GM19025 (cell line): ENCODE data around the gene WDFY2.

ENCODE experiments used
- ATAC-seq: cut with Tn5 transposase; IDR thresholded peaks from one replicate; pipeline ENCODE4 v1.9.1; 2021; ENCODE audit warnings: mild to moderate bottlenecking, low read depth, moderate library complexity; ENCODE audit not compliant: unreplicated experiment

The WDFY2 gene

GRCh38 chr13:51659276-51660127 is 75.2 kb downstream of the WDFY2 start:
- no peak for ATAC-seq

GRCh38 chr13:51660813-51661212 is 76.6 kb downstream of the WDFY2 start:
- ATAC-seq, result no peak

- ATAC-seq, result no peak
These were observed 80.0 kb downstream of the WDFY2 start for GRCh38 chr13:51663973-51664957.

- ATAC-seq, result no peak
These were observed 81.2 kb downstream of the WDFY2 start for GRCh38 chr13:51665456-51665855.

GRCh38 chr13:51666374-51666773 is 82.1 kb downstream of the WDFY2 start:
- ATAC-seq, result no peak

GRCh38 chr13:51666839-51667238 is 82.6 kb downstream of the WDFY2 start:
- ATAC-seq, result no peak

GRCh38 chr13:51668580-51669195 is 84.4 kb downstream of the WDFY2 start:
- no peak for ATAC-seq

- ATAC-seq, result no peak
These were observed 88.9 kb downstream of the WDFY2 start for GRCh38 chr13:51673165-51673564.

- ATAC-seq, result no peak
These were observed 90.0 kb downstream of the WDFY2 start for GRCh38 chr13:51674276-51674675.

GRCh38 chr13:51675385-51675784 is 91.1 kb downstream of the WDFY2 start:
- ATAC-seq, result no peak

- ATAC-seq, result no peak
These were observed 91.6 kb downstream of the WDFY2 start for GRCh38 chr13:51675877-51676276.

- ATAC-seq, result no peak
These were observed 92.5 kb downstream of the WDFY2 start for GRCh38 chr13:51676739-51677138.

GRCh38 chr13:51678420-51678819 is 94.2 kb downstream of the WDFY2 start:
- ATAC-seq, result no peak

GRCh38 chr13:51679616-51680015 is 95.4 kb downstream of the WDFY2 start:
- no peak for ATAC-seq

GRCh38 chr13:51681037-51681678 is 96.9 kb downstream of the WDFY2 start:
- no peak for ATAC-seq

- no peak for ATAC-seq
These were observed 98.4 kb downstream of the WDFY2 start for GRCh38 chr13:51682686-51683085.

- no peak for ATAC-seq
These were observed 99.3 kb downstream of the WDFY2 start for GRCh38 chr13:51683597-51683996.

- no peak for ATAC-seq
These were observed 99.8 kb downstream of the WDFY2 start for GRCh38 chr13:51684076-51684475.

- no peak for ATAC-seq
These were observed 103.9 kb downstream of the WDFY2 start for GRCh38 chr13:51687947-51688714.
